RPMI7951 (cell line): ENCODE results near the gene RIPOR3. TPM values are rescaled to one million over a fixed set of nuclear protein-coding genes. Genes with fewer than 3 reads are reported as not detected.

Source experiments
- DNase-seq: peaks from one replicate; pipeline ENCODE4 v3.0.0-alpha.2; 2012; ENCODE audit warnings: low read depth
- total RNA-seq: library from RNA; depleted of rRNA; stranded (reverse); fragments of >200 nt; shearing (Covaris generic); gene quantifications from 2 replicates; pipeline ENCODE4 v1.2.3, GENCODE V29; 2014; rRNA removed

RIPOR3 gene, protein sequence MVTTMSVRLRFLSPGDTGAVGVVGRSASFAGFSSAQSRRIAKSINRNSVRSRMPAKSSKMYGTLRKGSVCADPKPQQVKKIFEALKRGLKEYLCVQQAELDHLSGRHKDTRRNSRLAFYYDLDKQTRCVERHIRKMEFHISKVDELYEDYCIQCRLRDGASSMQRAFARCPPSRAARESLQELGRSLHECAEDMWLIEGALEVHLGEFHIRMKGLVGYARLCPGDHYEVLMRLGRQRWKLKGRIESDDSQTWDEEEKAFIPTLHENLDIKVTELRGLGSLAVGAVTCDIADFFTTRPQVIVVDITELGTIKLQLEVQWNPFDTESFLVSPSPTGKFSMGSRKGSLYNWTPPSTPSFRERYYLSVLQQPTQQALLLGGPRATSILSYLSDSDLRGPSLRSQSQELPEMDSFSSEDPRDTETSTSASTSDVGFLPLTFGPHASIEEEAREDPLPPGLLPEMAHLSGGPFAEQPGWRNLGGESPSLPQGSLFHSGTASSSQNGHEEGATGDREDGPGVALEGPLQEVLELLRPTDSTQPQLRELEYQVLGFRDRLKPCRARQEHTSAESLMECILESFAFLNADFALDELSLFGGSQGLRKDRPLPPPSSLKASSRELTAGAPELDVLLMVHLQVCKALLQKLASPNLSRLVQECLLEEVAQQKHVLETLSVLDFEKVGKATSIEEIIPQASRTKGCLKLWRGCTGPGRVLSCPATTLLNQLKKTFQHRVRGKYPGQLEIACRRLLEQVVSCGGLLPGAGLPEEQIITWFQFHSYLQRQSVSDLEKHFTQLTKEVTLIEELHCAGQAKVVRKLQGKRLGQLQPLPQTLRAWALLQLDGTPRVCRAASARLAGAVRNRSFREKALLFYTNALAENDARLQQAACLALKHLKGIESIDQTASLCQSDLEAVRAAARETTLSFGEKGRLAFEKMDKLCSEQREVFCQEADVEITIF
- 10.0 and 10.8 TPM in 2 replicates for total RNA-seq

DNA sequence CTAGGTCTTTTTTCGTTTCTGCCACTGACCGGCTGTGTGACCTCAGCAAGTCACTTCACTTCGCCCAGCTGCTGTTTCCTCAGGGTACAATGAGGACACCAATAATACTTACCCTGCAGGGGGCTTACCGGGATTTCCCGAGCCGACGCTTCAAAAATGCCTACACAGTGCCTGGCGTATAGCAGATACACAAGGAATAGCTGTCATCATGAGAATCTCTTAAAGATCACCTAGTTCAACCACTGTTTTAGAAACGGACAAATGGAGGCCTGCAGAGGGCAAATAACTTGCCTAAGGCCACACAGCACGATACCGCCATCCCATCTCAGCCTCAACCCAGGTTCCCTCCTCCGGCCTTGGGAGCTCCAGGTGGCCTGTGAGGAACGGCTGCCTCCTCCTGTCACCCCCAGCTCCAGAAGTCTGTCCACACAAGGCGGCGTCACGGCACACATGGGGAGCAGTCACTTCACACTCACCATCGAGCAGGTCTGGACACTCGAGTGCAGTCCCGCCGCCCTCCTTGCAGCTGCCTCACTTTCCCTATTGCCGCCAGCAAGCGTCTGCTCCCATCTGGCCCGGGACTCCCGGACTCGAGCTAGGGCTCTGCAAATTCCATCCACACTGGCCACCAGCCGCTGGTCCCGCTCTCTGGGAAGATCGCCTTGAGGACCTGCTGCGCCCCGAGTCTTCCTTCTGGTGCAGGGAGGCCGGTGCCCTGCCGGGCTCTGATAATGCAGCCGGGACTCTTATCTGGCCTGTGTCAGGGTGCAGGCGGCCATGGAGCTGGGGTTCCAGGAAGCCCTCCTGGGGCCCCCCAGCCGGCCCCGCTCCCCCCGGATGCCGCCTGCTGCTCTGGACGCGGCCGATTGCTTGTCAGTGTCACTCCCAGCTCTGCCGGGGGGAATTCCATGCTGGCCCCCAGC lies at the start of gene RIPOR3:
Gene RIPOR3 (minus strand): TSS at position 893 of the 923 bp plus-strand sequence. CDS start 414 bp downstream, at position 479.
- peak; percentile 63 for DNase-seq

DNA sequence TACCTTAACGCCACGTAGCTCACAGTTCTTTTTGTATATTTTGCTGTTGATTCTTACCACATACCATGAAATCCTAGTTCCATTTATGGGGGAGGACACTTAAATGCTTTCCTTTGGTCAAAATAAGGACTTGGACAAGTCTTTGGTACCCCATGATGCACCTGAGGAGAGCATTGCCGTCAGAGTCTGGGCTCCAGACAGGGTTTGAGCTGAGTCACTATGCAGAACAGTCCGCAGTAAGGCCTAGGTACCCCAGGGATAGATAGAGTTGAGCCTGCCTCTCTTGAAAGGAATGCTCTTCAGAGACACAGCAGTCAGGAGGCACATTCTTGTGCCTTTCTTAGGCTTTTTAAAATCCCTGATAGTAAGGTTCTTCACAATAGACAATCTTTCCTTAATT lies 46.0 kb upstream of the RIPOR3 start:
- DNase-seq: no peak

DNA sequence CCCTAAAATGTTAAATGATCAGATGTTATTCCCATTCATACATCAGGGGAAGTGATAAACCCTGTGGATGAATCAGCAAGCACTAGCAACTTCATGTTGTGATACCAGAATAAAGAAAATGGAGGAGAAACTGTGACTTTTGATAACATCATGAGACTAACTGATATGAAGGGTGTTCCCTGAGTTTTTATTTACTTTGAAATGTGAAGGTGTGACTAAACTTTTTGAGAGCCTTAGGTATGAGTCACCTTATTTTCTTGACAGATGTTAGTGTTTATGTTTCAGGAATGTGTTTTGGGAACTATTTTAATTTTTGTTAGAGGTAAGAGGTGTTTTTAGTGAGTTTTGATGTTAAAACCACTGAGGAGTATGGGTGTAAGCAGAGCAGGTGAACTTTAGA lies 44.5 kb upstream of the RIPOR3 start:
- no peak for DNase-seq

DNA sequence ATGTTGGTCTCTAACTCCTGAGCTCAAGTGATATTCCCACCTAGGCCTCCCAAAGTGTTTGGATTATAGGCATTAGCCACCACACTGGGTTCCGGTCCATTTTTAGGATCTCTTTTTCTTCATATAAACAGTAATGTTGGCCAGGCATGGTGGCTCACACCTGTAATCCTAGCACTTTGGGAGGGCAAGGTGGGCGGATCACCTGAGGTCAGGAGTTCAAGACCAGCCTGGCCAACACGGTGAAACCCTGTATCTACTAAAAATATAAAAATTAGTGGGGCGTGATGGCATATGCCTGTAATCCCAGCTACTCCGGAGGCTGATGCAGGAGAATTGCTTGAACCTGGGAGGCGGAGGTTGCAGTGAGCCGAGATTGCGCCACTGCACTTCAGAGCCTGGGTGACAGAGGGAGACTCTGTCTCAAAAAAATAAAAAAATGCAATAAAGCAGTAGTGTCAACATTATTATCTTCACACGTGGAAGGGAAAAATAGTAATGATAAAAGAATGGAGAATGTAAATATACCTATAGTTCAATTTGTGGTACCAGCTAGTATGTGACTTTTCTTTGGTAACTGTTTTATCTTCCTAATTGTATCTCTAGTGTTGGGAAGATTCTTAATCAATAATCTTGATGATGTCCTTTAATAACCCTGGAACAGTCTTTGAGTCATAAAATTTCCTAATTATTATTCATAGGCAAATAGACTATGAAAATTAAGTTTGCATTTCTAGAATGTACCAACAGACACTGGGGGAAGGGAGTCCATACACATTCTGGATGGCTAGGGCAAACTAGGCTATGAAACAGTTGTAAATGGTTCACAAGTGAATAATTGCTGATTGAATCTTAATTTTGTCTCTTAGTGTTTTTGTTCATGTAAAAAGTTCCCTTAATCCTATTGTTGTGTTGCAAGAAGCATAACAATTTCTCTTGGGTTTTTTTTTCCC lies 43.7 kb upstream of the RIPOR3 start:
- DNase-seq: no peak

DNA sequence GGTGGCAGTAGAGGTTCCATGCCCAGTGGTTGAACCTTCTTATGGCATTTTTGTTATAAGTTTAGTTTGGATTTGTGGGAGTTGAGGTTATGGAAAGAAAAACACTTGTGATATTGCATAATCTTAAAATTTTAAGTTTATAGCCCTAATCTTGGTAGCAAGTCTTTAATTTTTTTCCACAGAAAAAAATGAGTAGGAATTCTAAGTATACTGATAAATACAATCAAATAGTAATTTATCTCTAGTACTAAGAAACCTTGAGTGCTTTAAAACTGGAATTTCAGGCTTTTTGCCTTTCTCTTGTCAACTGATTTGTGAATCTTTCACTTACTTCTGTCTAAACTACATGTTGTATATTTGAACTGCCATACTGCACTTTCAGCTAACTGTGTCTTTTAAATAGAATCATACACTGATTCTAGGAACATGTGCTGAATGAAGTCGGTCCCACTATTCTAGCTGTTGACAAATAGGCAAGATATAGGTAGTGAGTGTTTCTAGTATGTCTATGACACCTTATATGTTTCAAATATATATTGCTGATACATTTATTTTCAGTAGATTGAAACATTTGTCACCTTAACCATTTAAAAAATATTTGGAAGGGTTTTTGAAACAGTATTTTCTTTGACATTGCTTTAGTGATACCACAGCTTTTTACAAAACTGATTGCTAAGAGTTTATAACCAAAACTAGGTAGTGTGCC lies 42.5 kb upstream of the RIPOR3 start:
- DNase-seq: no peak

DNA sequence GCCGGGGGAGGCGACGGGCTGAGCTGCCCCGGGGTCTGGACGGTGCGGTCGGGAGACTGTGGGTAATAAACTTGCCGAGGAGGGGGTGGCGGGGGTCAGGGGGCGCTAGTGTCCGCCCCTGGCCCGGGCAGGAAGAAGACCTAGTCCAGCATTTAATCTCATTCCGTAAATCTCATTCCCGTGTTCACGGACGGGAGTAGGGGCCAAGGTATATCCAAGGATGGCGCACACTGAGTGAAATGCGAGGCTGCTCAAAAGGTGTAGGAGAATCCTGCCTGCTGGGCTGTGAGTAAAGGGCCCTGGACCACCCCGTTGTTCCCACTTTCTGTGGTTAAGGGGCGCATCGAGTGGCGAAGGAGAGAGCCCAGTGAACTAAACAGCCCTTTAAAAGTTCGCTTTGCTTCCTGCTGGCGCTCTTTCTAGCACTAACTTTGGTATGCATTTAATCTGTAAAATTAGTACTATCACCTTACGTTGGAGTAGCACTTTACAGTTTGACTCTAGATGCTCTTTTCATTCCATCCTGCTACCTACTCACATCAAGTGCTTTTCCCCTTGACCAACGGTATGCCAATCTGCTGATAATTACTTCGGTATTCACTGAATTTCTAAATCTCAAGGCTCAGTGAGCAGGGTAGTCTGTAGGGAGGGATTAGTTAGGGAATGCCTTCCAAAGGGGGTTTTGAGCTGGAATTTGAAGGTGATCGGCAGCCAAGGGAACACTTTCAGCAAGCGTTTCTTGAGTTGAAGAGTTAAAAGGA lies 40.8 kb upstream of the RIPOR3 start:
- no peak for DNase-seq

DNA sequence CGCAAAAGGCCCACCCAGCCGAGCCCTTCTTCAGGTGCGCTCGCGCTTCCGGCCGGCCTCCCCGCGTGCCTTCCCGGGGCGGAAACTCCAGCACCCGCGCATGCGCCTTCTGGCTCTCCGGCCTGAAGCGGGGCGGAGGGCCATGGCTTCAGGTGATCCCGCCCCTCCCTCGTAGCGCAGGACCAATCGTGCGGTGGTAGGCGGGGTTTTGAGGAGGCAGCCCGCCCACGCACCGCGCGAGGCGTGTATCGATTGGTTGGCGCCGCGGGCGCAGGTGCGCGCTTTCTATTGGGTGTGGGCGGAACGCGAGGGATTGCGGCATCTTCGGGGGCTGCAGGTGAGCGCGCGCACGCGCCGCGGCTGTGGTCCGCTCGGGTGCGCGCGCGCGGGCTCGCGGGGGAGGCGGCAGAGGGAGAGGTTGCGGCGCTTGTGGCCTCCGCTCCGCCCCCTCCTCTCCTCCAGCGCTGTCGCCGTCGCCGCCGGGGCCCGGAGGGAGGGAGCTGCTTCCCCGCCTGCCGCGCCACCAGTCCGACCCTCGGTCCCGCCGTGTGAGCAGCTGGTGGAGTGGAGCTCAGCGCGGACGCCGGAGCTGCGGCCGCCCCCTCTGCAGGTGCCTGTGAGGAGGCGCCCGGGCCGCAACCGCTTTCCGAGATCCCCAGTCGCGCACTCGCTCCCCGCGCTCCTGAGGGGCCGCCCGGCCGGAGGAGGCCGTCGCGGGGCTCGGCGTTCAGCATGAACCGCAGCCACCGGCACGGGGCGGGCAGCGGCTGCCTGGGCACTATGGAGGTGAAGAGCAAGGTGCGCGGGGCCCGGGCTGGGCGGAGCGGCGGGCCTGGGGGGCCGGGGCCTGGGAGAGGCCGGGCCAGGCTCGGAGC lies 40.0 kb upstream of the RIPOR3 start, which contains the start of gene PARD6B:
Gene PARD6B (plus strand): TSS at position 526 of the 875 bp plus-strand sequence. CDS start 207 bp downstream, at position 733.
- DNase-seq: peak; percentile 97

DNA sequence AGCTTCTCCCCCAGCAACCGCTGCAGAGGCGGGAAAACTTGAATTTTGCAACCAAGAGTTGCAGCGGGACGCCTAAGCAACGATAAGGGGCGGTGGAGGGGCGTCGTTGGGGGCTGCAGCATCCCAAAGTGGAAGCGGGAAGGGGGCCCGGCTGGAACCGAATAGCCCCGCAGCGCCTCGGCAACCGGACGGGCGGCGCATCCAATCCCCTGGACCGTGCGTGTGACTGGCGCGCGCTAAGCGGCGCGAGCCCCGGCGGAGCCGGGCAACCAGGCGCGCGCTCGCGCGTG lies 39.4 kb upstream of the RIPOR3 start:
- DNase-seq: no peak

DNA sequence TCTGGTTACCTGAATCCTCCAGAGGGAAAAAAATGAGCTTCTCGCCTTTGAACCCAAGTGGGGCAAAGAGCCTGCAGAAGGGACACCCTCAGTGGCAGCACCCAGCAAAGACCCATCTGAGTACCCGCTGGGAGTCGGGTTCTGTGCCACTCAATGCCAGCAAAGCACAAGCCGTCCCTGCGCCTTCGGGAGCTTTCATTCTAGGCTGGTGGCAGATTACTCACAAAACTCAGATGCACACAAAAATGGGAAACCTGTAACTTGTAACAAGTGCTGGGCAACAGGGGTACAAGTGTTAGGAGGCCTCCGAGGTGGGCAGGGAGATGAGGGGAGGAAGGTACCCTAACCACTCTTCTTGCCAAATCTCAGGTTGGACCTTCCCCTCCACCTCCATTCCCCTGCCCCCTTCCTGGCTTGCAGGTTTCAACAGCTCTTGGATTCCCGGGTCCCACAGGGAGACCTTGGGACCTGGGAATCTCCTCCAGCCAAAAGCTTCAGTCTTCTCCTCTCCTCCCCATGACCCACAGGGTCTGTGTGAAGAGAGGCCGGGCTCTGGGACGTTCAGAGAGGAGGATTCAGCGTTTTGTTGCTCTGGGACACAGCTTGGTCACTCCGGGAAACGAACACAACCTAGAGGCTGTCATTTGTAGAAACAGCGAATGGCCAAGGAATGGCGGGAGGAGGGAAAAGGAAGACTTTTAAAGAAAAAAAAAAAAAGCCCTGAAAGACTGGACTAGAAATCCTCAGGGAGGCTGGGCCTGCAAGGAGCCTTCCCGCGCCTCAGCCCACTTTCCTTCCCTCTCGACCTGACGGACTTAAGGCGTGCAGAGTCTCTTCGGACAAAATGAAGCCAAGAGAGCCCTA lies 38.8 kb upstream of the RIPOR3 start:
- DNase-seq: peak; percentile 64

DNA sequence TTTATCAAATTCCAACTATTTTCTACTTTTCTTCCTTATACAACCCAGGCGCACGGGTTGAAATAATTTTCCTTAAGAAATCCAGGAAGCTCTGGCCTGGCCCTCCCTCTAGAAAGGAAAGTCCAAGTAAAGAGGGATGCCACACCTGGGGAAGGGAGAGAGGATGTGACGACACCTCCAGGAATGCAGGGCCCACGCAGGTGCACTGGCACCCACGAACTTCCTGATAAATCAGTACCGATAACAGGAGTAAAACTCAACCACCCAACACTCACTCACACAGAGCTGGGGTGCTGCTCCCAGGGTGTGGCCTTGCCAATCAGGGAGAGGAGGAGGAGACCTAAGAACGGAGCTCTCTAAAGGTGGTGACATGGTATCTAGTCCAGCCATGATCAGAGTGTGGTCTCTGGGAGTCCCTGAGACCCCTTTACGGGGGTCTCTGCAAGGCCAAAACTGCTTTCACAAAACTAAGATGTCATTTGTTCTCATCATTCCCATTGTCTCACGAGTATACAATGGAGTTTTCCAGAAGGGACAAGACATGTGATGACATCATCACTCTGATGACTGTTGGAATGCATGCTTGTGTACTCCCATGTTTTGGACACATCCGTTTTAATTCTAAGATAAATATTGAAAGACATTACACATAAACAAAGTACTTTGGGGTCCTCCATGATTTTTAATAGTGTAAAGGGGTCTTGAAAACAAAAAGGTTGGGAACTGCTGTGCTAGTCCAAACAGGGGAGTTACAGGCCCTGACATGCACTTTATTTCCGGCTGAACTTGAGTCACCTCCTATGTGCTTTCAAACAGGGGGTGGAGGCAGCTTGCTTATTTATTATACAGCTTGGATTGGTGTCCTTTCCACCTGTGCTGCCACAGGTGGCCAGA lies 37.9 kb upstream of the RIPOR3 start:
- no peak for DNase-seq

DNA sequence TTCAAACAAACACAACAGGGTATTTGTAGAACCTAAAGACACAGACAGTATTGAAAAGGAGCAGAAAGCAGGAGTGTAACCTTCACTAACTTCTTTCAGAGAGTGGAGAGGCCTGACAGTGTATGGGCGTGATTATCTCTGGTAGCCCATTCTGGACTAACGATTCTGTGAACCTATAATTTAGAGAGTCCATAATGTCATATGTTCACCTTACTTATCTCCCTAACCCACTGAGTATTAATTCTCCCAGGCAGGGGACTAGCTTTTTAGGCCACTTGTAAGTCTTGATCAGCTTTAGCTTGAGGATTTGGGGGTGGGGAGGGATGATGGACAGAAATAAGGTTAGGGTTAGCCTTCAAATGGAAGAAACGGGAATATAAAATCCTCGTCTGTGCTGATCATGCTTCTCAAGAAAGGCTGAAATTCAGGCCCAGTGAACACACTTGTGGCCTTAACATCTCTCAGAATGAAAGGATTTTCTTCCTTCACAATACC lies 37.2 kb upstream of the RIPOR3 start:
- DNase-seq: no peak

DNA sequence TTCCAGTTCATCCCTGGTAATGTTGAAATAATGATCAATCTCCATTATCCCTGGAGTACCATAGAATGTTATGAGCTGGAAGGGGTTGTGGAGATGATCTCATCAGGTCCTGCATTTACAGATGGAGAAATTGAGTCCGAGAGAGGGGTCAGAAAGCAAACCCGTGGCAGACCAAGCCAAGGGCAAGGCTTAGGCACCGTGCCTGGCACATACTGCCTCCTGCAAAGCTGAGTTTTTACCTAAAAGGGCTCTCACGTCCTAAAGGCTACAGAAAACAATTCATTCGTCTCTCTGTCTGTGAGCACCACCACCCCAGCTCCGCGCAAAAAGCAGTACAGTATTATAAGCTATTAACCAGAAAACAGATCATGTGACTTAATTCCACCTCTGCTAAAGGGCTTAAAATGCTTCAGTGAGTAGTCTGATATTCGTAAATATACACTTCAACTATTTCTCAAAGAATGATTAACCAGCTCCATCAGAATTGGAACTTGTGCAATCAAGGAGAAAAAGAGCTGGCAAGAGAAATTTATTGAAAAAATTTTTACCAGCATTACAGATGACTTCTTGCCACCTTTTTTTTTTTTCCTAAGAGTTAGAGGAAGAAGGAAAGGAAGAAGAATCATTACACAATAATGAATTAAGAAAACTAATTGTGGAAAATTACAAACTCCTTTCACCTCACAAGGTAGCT lies 36.6 kb upstream of the RIPOR3 start:
- no peak for DNase-seq

DNA sequence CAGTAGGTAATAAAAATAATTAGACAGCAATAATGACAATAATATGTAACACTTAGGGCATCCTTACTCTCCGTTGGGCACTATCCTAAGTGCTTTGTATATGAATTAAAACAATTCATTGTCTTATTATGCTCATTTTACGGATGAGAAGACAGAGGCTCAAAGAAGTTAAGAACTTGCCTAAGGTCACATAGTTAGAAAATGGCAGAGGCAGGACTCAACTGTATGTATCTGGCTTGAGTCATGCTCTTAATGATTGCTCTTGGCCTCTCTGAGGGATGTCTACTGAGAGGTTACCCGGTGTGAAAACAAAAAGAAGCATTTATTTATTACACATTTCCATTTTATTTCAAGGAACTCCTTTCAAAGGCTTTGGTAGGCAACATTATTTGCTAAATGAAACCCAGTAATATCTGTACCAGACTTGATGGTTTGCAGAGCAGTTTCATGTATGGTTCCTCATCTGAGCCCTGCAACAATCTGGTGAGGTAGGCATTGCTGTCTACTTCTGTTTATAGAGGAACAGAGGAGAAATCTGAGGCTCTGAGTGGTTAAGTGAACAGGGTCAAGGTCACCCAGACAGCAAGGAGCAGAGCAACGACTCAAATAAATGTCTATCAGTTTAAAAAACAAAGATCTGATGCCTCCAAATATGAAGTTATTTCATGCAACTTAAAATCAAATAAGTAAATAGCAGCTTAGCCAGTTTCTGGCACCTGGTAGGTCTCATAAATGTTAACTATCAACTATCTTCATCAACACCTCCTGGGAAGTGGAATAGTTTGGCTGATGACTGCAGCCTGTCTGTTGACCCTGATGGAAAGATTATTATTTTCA lies 35.8 kb upstream of the RIPOR3 start:
- DNase-seq: no peak

DNA sequence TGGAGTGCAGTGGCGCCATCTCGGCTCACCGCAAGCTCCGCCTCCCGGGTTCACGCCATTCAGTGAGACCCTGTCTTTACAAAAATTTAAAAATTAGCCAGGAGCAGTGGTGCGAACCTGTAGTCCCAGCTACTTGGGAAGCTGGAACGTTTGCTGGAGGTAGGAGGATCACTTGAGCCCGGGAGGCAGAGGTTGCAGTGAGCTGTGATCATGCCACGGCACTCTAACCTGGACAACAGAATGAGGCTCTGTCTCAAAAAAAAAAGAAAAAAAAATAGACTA lies 34.3 kb upstream of the RIPOR3 start:
- no peak for DNase-seq
